HEK293T (cell line): ENCODE data around the gene NDUFAF7.

Experiments used
- BHLHE40 ChIP-seq: fragments of 450-650 bp; IDR thresholded peaks from 2 replicates; pipeline ENCODE4 v1.6.1; 2016; ENCODE audit warnings: mild to moderate bottlenecking, moderate library complexity, borderline replicate concordance
- ELF4 ChIP-seq: fragments of 450-650 bp; IDR thresholded peaks from 2 replicates; pipeline ENCODE4 v1.6.1; 2017; ENCODE audit warnings: antibody characterized with exemption
- FOXA1 ChIP-seq: fragments of 450-650 bp; IDR thresholded peaks from 2 replicates; pipeline ENCODE4 v1.6.1; 2016; ENCODE audit warnings: mild to moderate bottlenecking
- FOXM1 ChIP-seq: fragments of 450-650 bp; IDR thresholded peaks from 2 replicates; pipeline ENCODE4 v1.6.1; 2017; ENCODE audit warnings: mild to moderate bottlenecking, borderline replicate concordance
- NFRKB ChIP-seq: fragments of 450-650 bp; IDR thresholded peaks from 2 replicates; pipeline ENCODE4 v1.6.1; 2016; ENCODE audit warnings: mild to moderate bottlenecking, moderate library complexity
- TARDBP ChIP-seq: fragments of 450-650 bp; IDR thresholded peaks from 2 replicates; pipeline ENCODE4 v1.6.1; 2016

DNA sequence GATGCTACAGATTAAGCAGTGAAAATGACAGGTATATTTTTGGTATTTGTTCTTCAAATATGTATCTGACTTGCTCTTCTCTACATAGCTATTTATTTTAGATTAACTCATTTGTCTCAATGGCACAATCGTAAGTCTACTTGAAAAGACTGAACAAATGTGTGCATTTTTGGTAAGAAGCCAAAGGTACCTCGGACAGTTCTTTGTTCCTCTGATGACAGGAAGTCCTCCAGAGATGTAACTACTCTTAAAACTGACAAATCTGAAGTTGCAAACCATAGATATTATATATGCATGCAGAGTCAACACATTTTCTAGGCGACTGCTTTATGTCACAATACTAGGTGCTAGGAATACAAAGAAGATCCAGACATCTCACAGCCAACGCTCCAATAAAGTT lies 36.7 kb downstream of the NDUFAF7 start:
- TF ChIP-seq TARDBP = no peak
- no peak for TF ChIP-seq BHLHE40
- TF ChIP-seq NFRKB = no peak
- TF ChIP-seq FOXM1 = no peak
- no peak for TF ChIP-seq FOXA1
- TF ChIP-seq ELF4 = no peak
